Stimulated activated CD8-positive, alpha-beta memory T cell treated with anti-CD3 and anti-CD28 coated beads, Interleukin-12 subunit alpha, Interleukin-12 subunit beta, amount 100 ng/mL, for 1 hour (primary cell): ENCODE measurements around the gene FABP7.

Experiments used
- DNase-seq: peaks from one replicate; pipeline ENCODE4 v3.0.0-alpha.2; 2020; ENCODE audit warnings: low read depth

The FABP7 gene

GRCh38 chr6:122798099-122798641 lies 18.7 kb downstream of the FABP7 start:
- DNase-seq: no peak

- no peak for DNase-seq
These were observed 19.7 kb downstream of the FABP7 start for GRCh38 chr6:122799140-122799745.

- DNase-seq: no peak
These were observed 20.6 kb downstream of the FABP7 start for GRCh38 chr6:122799916-122800686.

GRCh38 chr6:122800906-122801305 lies 21.4 kb downstream of the FABP7 start:
- no peak for DNase-seq

- no peak for DNase-seq
These were observed 21.9 kb downstream of the FABP7 start for GRCh38 chr6:122801397-122801796.

GRCh38 chr6:122803171-122803661 lies 23.7 kb downstream of the FABP7 start:
- DNase-seq: no peak

- DNase-seq: no peak
These were observed 25.5 kb downstream of the FABP7 start for GRCh38 chr6:122804962-122805485.

- no peak for DNase-seq
These were observed 26.8 kb downstream of the FABP7 start for GRCh38 chr6:122806291-122806690.

- no peak for DNase-seq
These were observed 28.8 kb downstream of the FABP7 start for GRCh38 chr6:122808121-122808885.

- no peak for DNase-seq
These were observed 29.5 kb downstream of the FABP7 start for GRCh38 chr6:122809001-122809400.

- no peak for DNase-seq
These were observed 30.2 kb downstream of the FABP7 start for GRCh38 chr6:122809691-122810090.

GRCh38 chr6:122810189-122810588 lies 30.7 kb downstream of the FABP7 start:
- no peak for DNase-seq

GRCh38 chr6:122817358-122817757 lies 37.8 kb downstream of the FABP7 start:
- no peak for DNase-seq

- DNase-seq: no peak
These were observed 38.2 kb downstream of the FABP7 start for GRCh38 chr6:122817766-122818165.

- DNase-seq: no peak
These were observed 39.4 kb downstream of the FABP7 start for GRCh38 chr6:122818866-122819265.

GRCh38 chr6:122821095-122821494 lies 41.6 kb downstream of the FABP7 start:
- DNase-seq: no peak

GRCh38 chr6:122825163-122825562 lies 45.6 kb downstream of the FABP7 start:
- DNase-seq: no peak

GRCh38 chr6:122829456-122829855 lies 49.9 kb downstream of the FABP7 start:
- no peak for DNase-seq

- no peak for DNase-seq
These were observed 52.0 kb downstream of the FABP7 start for GRCh38 chr6:122831511-122831910.

GRCh38 chr6:122832459-122832858 lies 52.9 kb downstream of the FABP7 start:
- no peak for DNase-seq

GRCh38 chr6:122833021-122833491 lies 53.5 kb downstream of the FABP7 start:
- no peak for DNase-seq
